Esophagus squamous epithelium (tissue), 5 donors: ENCODE measurements around the gene FGD6. TPM values are rescaled to one million over a fixed set of nuclear protein-coding genes. Genes with fewer than 3 reads are reported as not detected.

Experiments used
- DNase-seq: peaks from one replicate; lab custom pipeline; 2025; lab: John Stamatoyannopoulos, UW
- H3K27ac ChIP-seq, 4 donors: fragments of 200-600 bp; sonication (generic); one replicate each; pipeline ENCODE4 v1.5.1; 2016 to 2019; ENCODE audit warnings: mild to moderate bottlenecking in 1 of 4
- H3K27me3 ChIP-seq, 4 donors: fragments of 200-600 bp; sonication (generic); 1 replicate in 3 of 4; 2 replicates in 1 of 4; pipeline versions ENCODE4 v1.5.1 to v1.6.0; 2017 to 2021; ENCODE audit warnings: antibody characterized with exemption in 1 of 4
- H3K36me3 ChIP-seq, 3 donors: fragments of 200-600 bp; sonication (generic); one replicate each; pipeline ENCODE4 v1.5.1; 2016 to 2019
- H3K4me1 ChIP-seq, 3 donors: fragments of 200-600 bp; sonication (generic); one replicate each; pipeline ENCODE4 v1.5.1; 2017 to 2019
- H3K4me3 ChIP-seq, 4 donors: fragments of 200-600 bp; sonication (generic); 1 replicate in 3 of 4; 2 replicates in 1 of 4; pipeline ENCODE4 v1.5.1; 2016 to 2019; ENCODE audit warnings: mild to moderate bottlenecking in 2 of 4, moderate library complexity in 1 of 4
- H3K9me3 ChIP-seq, 3 donors: fragments of 200-600 bp; sonication (generic); one replicate each; pipeline ENCODE4 v1.5.1; 2016 to 2019
- CTCF ChIP-seq, 6 experiments: fragments of 450-650 bp in 4 of 6; fragments of 200-600 bp in 2 of 6; sonication (generic) in 2 of 6; IDR thresholded peaks; one replicate each; pipeline ENCODE4 v1.5.1; 2016 to 2019; ENCODE audit warnings: antibody characterized with exemption in 6 of 6, mild to moderate bottlenecking in 4 of 6, moderate library complexity in 4 of 6
- POLR2A ChIP-seq, 4 donors: fragments of 450-650 bp; IDR thresholded peaks; one replicate each; pipeline ENCODE4 v1.6.1; 2017; ENCODE audit warnings: antibody characterized with exemption in 4 of 4, mild to moderate bottlenecking in 4 of 4, moderate library complexity in 3 of 4
- WGBS, 2 donors: methylation state at CpG; one replicate each; pipeline ENCODE4 v1.1.5; 2018; 5-methylcytosine and 5-hydroxymethylcytosine counted together
- intact Hi-C: fragments of 100-400 bp; cut with DNase I; formaldehyde crosslinking; loops from one replicate; pipeline ENCODE4 v1.15.0; 2022
- total RNA-seq, 4 donors: library from RNA; depleted of rRNA; stranded (reverse); fragments of >200 nt; gene quantifications; one replicate each; pipeline ENCODE4 v1.1.0, GENCODE V29; 2016
- donor health status: DM: yes; HTN: yes; CAD: no.

The FGD6 gene
- total RNA-seq, 4 donors from 2014 or later: 10.0 to 19.1 (median 13.2) TPM

- intact Hi-C loops: no loop called here
- TF ChIP-seq POLR2A (IDR thresholded peaks at IDR 0.05): no peak
- no peak for TF ChIP-seq CTCF (IDR thresholded peaks at IDR 0.05)
- peak overlapping the region in 3 of 4 donors; percentile 25 to 68 (median 56) for H3K27ac ChIP-seq
These were observed 133.3 kb downstream of the FGD6 start for GRCh38 chr12:95083938-95084337.

GRCh38 chr12:95083471-95083870 is 133.8 kb downstream of the FGD6 start:
- Histone ChIP-seq H3K4me1 (peaks cover 0 to 19% (median 0%) of the 10 kb centered on the region in 3 donors), H3K27ac (peak overlapping the region in 3 of 4 donors; percentile 6 to 68 (median 56)), H3K27me3 (no peaks in the 10 kb centered on the region), H3K9me3 (no peaks in the 10 kb centered on the region), H3K4me3 (no peak overlapping the region), H3K36me3 (peaks cover 0 to 33% (median 0%) of the 10 kb centered on the region in 3 donors)
- TF ChIP-seq POLR2A (IDR thresholded peaks at IDR 0.05): no peak
- no peak for TF ChIP-seq CTCF (IDR thresholded peaks at IDR 0.05)
- DNase-seq: no peak
- intact Hi-C loops: no loop called here

More at GRCh38 chr12:95083938-95084337, 133.3 kb downstream of the FGD6 start:
- peaks cover 0 to 19% (median 0%) of the 10 kb centered on the region in 3 donors for H3K4me1 ChIP-seq
- no peaks in the 10 kb centered on the region for H3K9me3 ChIP-seq
- H3K36me3 ChIP-seq: peaks cover 0 to 38% (median 0%) of the 10 kb centered on the region in 3 donors
- no peaks in the 10 kb centered on the region for H3K27me3 ChIP-seq
- DNase-seq: no peak
- no peak overlapping the region for H3K4me3 ChIP-seq
- 47 to 58% methylated on average over 4 of the region's 4 CpGs for WGBS, 2 donors

GRCh38 chr12:95077341-95077740 is 139.9 kb downstream of the FGD6 start:
- H3K36me3 ChIP-seq: peaks cover 0 to 6% (median 0%) of the 10 kb centered on the region in 3 donors
- TF ChIP-seq POLR2A (IDR thresholded peaks at IDR 0.05): no peak
- no peak for TF ChIP-seq CTCF (IDR thresholded peaks at IDR 0.05)
- no peaks in the 10 kb centered on the region for H3K27me3 ChIP-seq
- H3K27ac ChIP-seq: no peak overlapping the region
- intact Hi-C loops: no loop called here
- H3K4me3 ChIP-seq: no peak overlapping the region
- no peaks in the 10 kb centered on the region for H3K9me3 ChIP-seq
- WGBS, 2 donors: 46 to 57% methylated on average over 4 of the region's 4 CpGs
- no peak for DNase-seq
- peaks cover 0 to 13% (median 4%) of the 10 kb centered on the region in 3 donors for H3K4me1 ChIP-seq

- no peak for TF ChIP-seq POLR2A (IDR thresholded peaks at IDR 0.05)
- no peak for TF ChIP-seq CTCF (IDR thresholded peaks at IDR 0.05)
- H3K36me3 ChIP-seq: no peaks in the 10 kb centered on the region
- H3K4me3 ChIP-seq: no peak overlapping the region
- H3K4me1 ChIP-seq: peaks cover 0 to 37% (median 10%) of the 10 kb centered on the region in 3 donors
- intact Hi-C loops: no loop called here
- 57 to 68% methylated on average over 5 of the region's 5 CpGs for WGBS, 2 donors
- no peaks in the 10 kb centered on the region for H3K27me3 ChIP-seq
- H3K27ac ChIP-seq: peak overlapping the region in 2 of 4 donors; percentile 19 to 94
- no peak for DNase-seq
- no peaks in the 10 kb centered on the region for H3K9me3 ChIP-seq
These were observed 142.5 kb downstream of the FGD6 start for GRCh38 chr12:95074766-95075165.

GRCh38 chr12:95073698-95074520 is 143.4 kb downstream of the FGD6 start:
- peaks cover 0 to 39% (median 10%) of the 10 kb centered on the region in 3 donors for H3K4me1 ChIP-seq
- 52 to 57% methylated on average over 21 to 23 of the region's 23 CpGs for WGBS, 2 donors
- H3K36me3 ChIP-seq: no peaks in the 10 kb centered on the region
- no peaks in the 10 kb centered on the region for H3K9me3 ChIP-seq
- TF ChIP-seq CTCF (IDR thresholded peaks at IDR 0.05) (peak in 3 of 6 experiments; percentile 59 to 83 (median 69)), POLR2A (IDR thresholded peaks at IDR 0.05) (no peak)
- DNase-seq: no peak
- H3K4me3 ChIP-seq: peak overlapping the region; percentile 66 to 99 (median 92)
- intact Hi-C loops: no loop called here
- H3K27me3 ChIP-seq: no peaks in the 10 kb centered on the region
- peak overlapping the region; percentile 87 to 95 (median 91) for H3K27ac ChIP-seq
